Raji (cell line): ENCODE data around the gene CEBPG.
A peak's percentile ranks its signal among the peaks of the same experiment; 100 is the strongest.

Experiments
- POLR2A ChIP-seq: IDR thresholded peaks from 2 replicates; pipeline ENCODE4 v1.6.1; 2011; ENCODE audit warnings: low read depth, low read length, control low read depth; ENCODE audit not compliant: insufficient read depth

The CEBPG gene

GRCh38 chr19:33373453-33374235, at the start of gene CEBPG:
TSS of gene CEBPG (plus strand) at chr19:33373709. CDS start at chr19:33379240, 5,531 bp downstream.
- peak; percentile 82 for TF ChIP-seq POLR2A

GRCh38 chr19:33324628-33325027, 48.9 kb upstream of the CEBPG start:
- TF ChIP-seq POLR2A = no peak

GRCh38 chr19:33325920-33326319, 47.6 kb upstream of the CEBPG start:
- TF ChIP-seq POLR2A = no peak

- no peak for TF ChIP-seq POLR2A
Observed at GRCh38 chr19:33329060-33329459, 44.4 kb upstream of the CEBPG start.

GRCh38 chr19:33329736-33330135, 43.8 kb upstream of the CEBPG start:
- TF ChIP-seq POLR2A = no peak

- no peak for TF ChIP-seq POLR2A
Observed at GRCh38 chr19:33332248-33332647, 41.3 kb upstream of the CEBPG start.

GRCh38 chr19:33333151-33333550, 40.4 kb upstream of the CEBPG start:
- no peak for TF ChIP-seq POLR2A

GRCh38 chr19:33333642-33334041, 39.9 kb upstream of the CEBPG start:
- TF ChIP-seq POLR2A = no peak

GRCh38 chr19:33334271-33334670, 39.2 kb upstream of the CEBPG start:
- TF ChIP-seq POLR2A = no peak

GRCh38 chr19:33335446-33335845, 38.1 kb upstream of the CEBPG start:
- no peak for TF ChIP-seq POLR2A

- no peak for TF ChIP-seq POLR2A
Observed at GRCh38 chr19:33339016-33339984, 34.2 kb upstream of the CEBPG start.

- TF ChIP-seq POLR2A = no peak
Observed at GRCh38 chr19:33340991-33341390, 32.5 kb upstream of the CEBPG start.

- no peak for TF ChIP-seq POLR2A
Observed at GRCh38 chr19:33343301-33343700, 30.2 kb upstream of the CEBPG start.

- no peak for TF ChIP-seq POLR2A
Observed at GRCh38 chr19:33343859-33344572, 29.5 kb upstream of the CEBPG start.

- no peak for TF ChIP-seq POLR2A
Observed at GRCh38 chr19:33344573-33344925, 29.0 kb upstream of the CEBPG start.
